ENCODE measurements around the gene GRIN3B. TPM values are rescaled to one million over a fixed set of nuclear protein-coding genes. Genes with fewer than 3 reads are reported as not detected.
A peak's percentile ranks its signal among the peaks of the same experiment; 100 is the strongest.

The GRIN3B gene
- total and polyA plus RNA-seq, 9 of the 15 experiments (the other 6 are each of a cell fraction or from before 2014, with no cell fraction given) = 0.06 to 0.95 (median 0.19) TPM; not detected in 6

- BruUV-seq (replicated peaks) = no TSS peak
- H3K79me2 ChIP-seq (ENCODE audit: control insufficient read depth, insufficient read depth, low read length) = no peaks in the 10 kb centered on the region
- H3K27ac ChIP-seq (ENCODE audit: extremely low read depth, low read depth, low read length) = no peak overlapping the region
- WGBS (ENCODE audit: insufficient coverage, low coverage, missing lambda C conversion rate) = 80% methylated on average over 24 of the region's 26 CpGs
- CTCF ChIA-PET (ENCODE audit: low intra/inter-chr PET ratio) = no interaction called here
- H3K36me3 ChIP-seq (ENCODE audit: control insufficient read depth, insufficient read depth, low read length) = peaks cover 47% of the 10 kb centered on the region; the same call in 2 of the 3 replicates
- DNase-seq (ENCODE audit: extremely low read depth in 1 of 4, low spot score in 3 of 4) (no peak), ATAC-seq (no peak), FAIRE-seq (no peak)
- POLR2A ChIA-PET = interaction anchor here (0.6 to 2.8 kb wide), 4 partner anchors 11 to 212 kb away, joined by 3 to 10 read pairs (median 4); partner anchors contain the start of gene WDR18
- H3K9me1 ChIP-seq (ENCODE audit: control insufficient read depth, insufficient read depth, low read length) = peaks cover 6% of the 10 kb centered on the region
- H3K4me1 ChIP-seq (replicated peaks in 1 of 2; ENCODE audit: control insufficient read depth in 2 of 2, insufficient read depth in 2 of 2, low read length in 2 of 2) = peaks cover 13 to 77% of the 10 kb centered on the region in 2 experiments; a peak in 4 of 5 replicates
- in situ Hi-C loops (cut with MboI) = no loop called here
- intact Hi-C loops (cut with micrococcal nuclease) = no loop called here
- no peaks in the 10 kb centered on the region for H3K9me3 ChIP-seq (replicated peaks; ENCODE audit: control insufficient read depth, insufficient read depth, low read depth, low read length)
- H3K27me3 ChIP-seq (ENCODE audit: control insufficient read depth in 2 of 2, insufficient read depth in 2 of 2, low read length in 2 of 2) = no peaks in the 10 kb centered on the region
- 0 out of 4 replicates have a peak overlapping the region, but pooled peaks of 1 of the 2 experiments have one; percentile 17 for H3K9ac ChIP-seq (ENCODE audit: insufficient read depth in 1 of 2, low read depth in 2 of 2, low read length in 2 of 2)
- no peak overlapping the region for H2AFZ ChIP-seq (ENCODE audit: low read depth, low read length)
- no peak overlapping the region for H3K4me2 ChIP-seq (ENCODE audit: insufficient read depth, low read length)
- TF ChIP-seq TFAM (CRISPR knock-in tag; conservative IDR thresholded peaks at IDR 0.05) (no peak), ZBTB33 (CRISPR knock-in tag; IDR thresholded peaks at IDR 0.05) (peak; percentile 84), FIP1L1 (IDR thresholded peaks at IDR 0.05; ENCODE audit: low read depth, low read length, poor library complexity, severe bottlenecking) (no peak), POLR2G (IDR thresholded peaks at IDR 0.05; ENCODE audit: low read depth, low read length) (0 out of 2 replicates have a peak, but pooled peaks have one; percentile 1), MBD2 (IDR thresholded peaks at IDR 0.05; ENCODE audit: borderline replicate concordance, low read depth) (no peak), RBM39 (optimal IDR thresholded peaks at IDR 0.05; ENCODE audit: low read depth, low read length) (no peak), RBFOX2 (IDR thresholded peaks at IDR 0.05; ENCODE audit: low read depth, low read length) (peak; percentile 42; the same call in 1 of the 2 replicates), SIX5 (IDR thresholded peaks at IDR 0.05; ENCODE audit: borderline replicate concordance in 1 of 2, insufficient read depth in 1 of 2, low read depth in 1 of 2, low read length in 2 of 2) (no peak), TCF15 (CRISPR knock-in tag; IDR thresholded peaks at IDR 0.05) (no peak), YY1 (IDR thresholded peaks at IDR 0.05; ENCODE audit: borderline replicate concordance in 1 of 3, control insufficient read depth in 1 of 3, extremely low read depth in 1 of 3, insufficient read depth in 3 of 3, insufficient read length in 1 of 3, insufficient replicate concordance in 2 of 3, low read depth in 1 of 3, low read length in 2 of 3) (no peak)
- no peaks in the 10 kb centered on the region; the same call in 1 of the 2 replicates for H4K20me1 ChIP-seq (replicated peaks; ENCODE audit: control insufficient read depth, insufficient read depth, low read length)
- no peak overlapping the region for H3K4me3 ChIP-seq
Measured at GRCh38 chr19:995051-995827, 5.0 kb upstream of the GRIN3B start.

All from K562 (cell line).